ENCODE measurements around the gene HDGFL3. TPM values are rescaled to one million over a fixed set of nuclear protein-coding genes. Genes with fewer than 3 reads are reported as not detected.

HDGFL3 gene
- total and polyA plus RNA-seq, 9 of the 15 experiments (the other 6 are each of a cell fraction or from before 2014, with no cell fraction given), result 6.7 to 42.0 (median 31.4) TPM

DNA sequence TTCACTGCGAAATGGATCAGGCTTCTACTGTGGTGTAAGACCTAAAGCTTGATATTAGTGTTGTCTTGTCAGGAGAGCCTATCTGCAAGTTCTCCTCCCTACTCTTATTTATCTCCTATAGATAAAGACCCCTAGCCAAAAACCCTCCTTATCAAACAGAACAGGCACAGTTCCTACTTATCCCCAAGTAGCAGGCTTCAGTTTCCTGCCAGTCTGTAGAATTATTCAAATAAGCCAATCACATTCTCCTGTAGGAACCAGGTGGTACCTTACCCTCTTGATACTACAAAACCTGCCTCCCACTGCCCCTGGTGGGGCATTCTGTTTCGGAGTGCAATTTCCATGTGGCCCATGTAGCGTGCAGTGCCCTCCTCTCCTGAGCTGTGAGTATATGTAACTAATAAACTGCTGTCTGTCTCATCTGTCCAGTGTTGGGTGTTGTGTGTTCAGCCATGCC, 28.7 kb downstream of the HDGFL3 start (continued):
- TF ChIP-seq, protein P1, sequence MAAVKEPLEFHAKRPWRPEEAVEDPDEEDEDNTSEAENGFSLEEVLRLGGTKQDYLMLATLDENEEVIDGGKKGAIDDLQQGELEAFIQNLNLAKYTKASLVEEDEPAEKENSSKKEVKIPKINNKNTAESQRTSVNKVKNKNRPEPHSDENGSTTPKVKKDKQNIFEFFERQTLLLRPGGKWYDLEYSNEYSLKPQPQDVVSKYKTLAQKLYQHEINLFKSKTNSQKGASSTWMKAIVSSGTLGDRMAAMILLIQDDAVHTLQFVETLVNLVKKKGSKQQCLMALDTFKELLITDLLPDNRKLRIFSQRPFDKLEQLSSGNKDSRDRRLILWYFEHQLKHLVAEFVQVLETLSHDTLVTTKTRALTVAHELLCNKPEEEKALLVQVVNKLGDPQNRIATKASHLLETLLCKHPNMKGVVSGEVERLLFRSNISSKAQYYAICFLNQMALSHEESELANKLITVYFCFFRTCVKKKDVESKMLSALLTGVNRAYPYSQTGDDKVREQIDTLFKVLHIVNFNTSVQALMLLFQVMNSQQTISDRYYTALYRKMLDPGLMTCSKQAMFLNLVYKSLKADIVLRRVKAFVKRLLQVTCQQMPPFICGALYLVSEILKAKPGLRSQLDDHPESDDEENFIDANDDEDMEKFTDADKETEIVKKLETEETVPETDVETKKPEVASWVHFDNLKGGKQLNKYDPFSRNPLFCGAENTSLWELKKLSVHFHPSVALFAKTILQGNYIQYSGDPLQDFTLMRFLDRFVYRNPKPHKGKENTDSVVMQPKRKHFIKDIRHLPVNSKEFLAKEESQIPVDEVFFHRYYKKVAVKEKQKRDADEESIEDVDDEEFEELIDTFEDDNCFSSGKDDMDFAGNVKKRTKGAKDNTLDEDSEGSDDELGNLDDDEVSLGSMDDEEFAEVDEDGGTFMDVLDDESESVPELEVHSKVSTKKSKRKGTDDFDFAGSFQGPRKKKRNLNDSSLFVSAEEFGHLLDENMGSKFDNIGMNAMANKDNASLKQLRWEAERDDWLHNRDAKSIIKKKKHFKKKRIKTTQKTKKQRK (IDR thresholded peaks at IDR 0.05; ENCODE audit: borderline replicate concordance, low read depth, low read length), result no peak
- TF ChIP-seq ETV6 (IDR thresholded peaks at IDR 0.05; ENCODE audit: borderline replicate concordance in 1 of 2, low read depth in 2 of 2, low read length in 1 of 2), result no peak
- no peak for TF ChIP-seq ETV6 (CRISPR knock-in tag; IDR thresholded peaks at IDR 0.05; ENCODE audit: borderline replicate concordance)
- TF ChIP-seq RB1 (IDR thresholded peaks at IDR 0.05; ENCODE audit: low read depth), result no peak
- TF ChIP-seq RFX7 (CRISPR knock-in tag; IDR thresholded peaks at IDR 0.05), result no peak
- TF ChIP-seq ZNF217 (CRISPR knock-in tag; IDR thresholded peaks at IDR 0.05), result no peak
- no peak for TF ChIP-seq CSDE1 (IDR thresholded peaks at IDR 0.05)
- TF ChIP-seq, protein P2, sequence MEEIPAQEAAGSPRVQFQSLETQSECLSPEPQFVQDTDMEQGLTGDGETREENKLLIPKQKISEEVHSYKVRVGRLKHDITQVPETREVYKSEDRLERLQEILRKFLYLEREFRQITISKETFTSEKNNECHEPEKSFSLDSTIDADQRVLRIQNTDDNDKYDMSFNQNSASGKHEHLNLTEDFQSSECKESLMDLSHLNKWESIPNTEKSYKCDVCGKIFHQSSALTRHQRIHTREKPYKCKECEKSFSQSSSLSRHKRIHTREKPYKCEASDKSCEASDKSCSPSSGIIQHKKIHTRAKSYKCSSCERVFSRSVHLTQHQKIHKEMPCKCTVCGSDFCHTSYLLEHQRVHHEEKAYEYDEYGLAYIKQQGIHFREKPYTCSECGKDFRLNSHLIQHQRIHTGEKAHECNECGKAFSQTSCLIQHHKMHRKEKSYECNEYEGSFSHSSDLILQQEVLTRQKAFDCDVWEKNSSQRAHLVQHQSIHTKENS (CRISPR knock-in tag; IDR thresholded peaks at IDR 0.05), result no peak
- TF ChIP-seq, protein P3, sequence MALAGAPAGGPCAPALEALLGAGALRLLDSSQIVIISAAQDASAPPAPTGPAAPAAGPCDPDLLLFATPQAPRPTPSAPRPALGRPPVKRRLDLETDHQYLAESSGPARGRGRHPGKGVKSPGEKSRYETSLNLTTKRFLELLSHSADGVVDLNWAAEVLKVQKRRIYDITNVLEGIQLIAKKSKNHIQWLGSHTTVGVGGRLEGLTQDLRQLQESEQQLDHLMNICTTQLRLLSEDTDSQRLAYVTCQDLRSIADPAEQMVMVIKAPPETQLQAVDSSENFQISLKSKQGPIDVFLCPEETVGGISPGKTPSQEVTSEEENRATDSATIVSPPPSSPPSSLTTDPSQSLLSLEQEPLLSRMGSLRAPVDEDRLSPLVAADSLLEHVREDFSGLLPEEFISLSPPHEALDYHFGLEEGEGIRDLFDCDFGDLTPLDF (CRISPR knock-in tag; IDR thresholded peaks at IDR 0.05), result no peak
- peak; percentile 65; the same call in 1 of the 2 replicates for TF ChIP-seq SMARCA4 (IDR thresholded peaks at IDR 0.05)
- TF ChIP-seq RBBP5 (IDR thresholded peaks at IDR 0.05; ENCODE audit: borderline replicate concordance, insufficient read depth, low read length, poor library complexity, severe bottlenecking), result no peak
- no peak for TF ChIP-seq SRSF1 (IDR thresholded peaks at IDR 0.05; ENCODE audit: low read depth, low read length)
- TF ChIP-seq DNMT1 (IDR thresholded peaks at IDR 0.05), result no peak
